ENCODE results near the gene SMC1A. TPM values are rescaled to one million over a fixed set of nuclear protein-coding genes. Genes with fewer than 3 reads are reported as not detected.

Gene SMC1A
- polyA plus RNA-seq, 1 donor (not counting 4 experiments of a cell fraction or from before 2014, with no cell fraction given): 24.2 TPM

DNA sequence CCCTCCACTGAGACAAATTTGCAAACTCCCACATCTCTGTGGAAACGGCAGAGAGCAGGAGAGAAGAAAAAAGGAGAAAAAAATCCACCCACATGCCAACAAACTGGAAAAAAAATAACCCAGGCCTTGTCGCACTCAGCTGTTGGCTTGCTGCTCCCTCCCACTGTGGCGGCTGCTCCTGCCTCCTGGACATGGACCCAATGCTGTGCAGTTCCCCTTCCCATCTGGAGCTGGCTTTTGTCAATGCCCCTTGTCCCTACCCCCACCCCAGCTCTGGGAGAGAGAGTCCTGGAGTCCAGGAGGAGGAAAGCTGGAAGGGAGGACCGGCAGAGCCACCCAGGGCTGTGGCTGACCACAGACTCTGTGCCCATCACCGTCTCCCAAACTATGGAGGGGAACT lies 90.2 kb downstream of the SMC1A start:
- H3K9me3 ChIP-seq (ENCODE audit: control insufficient read depth, low read depth, low read length): no peaks in the 10 kb centered on the region
- TF ChIP-seq, protein P1, sequence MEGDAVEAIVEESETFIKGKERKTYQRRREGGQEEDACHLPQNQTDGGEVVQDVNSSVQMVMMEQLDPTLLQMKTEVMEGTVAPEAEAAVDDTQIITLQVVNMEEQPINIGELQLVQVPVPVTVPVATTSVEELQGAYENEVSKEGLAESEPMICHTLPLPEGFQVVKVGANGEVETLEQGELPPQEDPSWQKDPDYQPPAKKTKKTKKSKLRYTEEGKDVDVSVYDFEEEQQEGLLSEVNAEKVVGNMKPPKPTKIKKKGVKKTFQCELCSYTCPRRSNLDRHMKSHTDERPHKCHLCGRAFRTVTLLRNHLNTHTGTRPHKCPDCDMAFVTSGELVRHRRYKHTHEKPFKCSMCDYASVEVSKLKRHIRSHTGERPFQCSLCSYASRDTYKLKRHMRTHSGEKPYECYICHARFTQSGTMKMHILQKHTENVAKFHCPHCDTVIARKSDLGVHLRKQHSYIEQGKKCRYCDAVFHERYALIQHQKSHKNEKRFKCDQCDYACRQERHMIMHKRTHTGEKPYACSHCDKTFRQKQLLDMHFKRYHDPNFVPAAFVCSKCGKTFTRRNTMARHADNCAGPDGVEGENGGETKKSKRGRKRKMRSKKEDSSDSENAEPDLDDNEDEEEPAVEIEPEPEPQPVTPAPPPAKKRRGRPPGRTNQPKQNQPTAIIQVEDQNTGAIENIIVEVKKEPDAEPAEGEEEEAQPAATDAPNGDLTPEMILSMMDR (optimal IDR thresholded peaks at IDR 0.05 in 1 of 3, IDR thresholded peaks at IDR 0.05 in 1 of 3, conservative IDR thresholded peaks at IDR 0.05 in 1 of 3; ENCODE audit: extremely low read depth in 1 of 3, insufficient read depth in 2 of 3, low read length in 3 of 3): no peak
- TF ChIP-seq EZH2 (IDR thresholded peaks at IDR 0.05; ENCODE audit: low read length): no peak
- H3K9ac ChIP-seq (ENCODE audit: control insufficient read depth, extremely low read depth, insufficient read depth, low read length): no peak overlapping the region
- no peak for DNase-seq (ENCODE audit: low read depth, low spot score)
- dilution Hi-C loops (cut with MboI; ENCODE audit: extremely low pct_ligation_motif_present, low sequenced_read_pairs): no loop called here
- H3K4me1 ChIP-seq (ENCODE audit: control insufficient read depth, extremely low read depth, insufficient read depth, low read length): no peaks in the 10 kb centered on the region
- no peak for FAIRE-seq
- no peak overlapping the region for H2AFZ ChIP-seq (ENCODE audit: control insufficient read depth, low read length)
- H3K27ac ChIP-seq (ENCODE audit: control insufficient read depth, insufficient read depth, low read length): no peak overlapping the region
- H3K36me3 ChIP-seq (ENCODE audit: control insufficient read depth in 2 of 2, extremely low read depth in 1 of 2, insufficient read depth in 2 of 2, low read length in 2 of 2): no peaks in the 10 kb centered on the region
- no peaks in the 10 kb centered on the region for H3K9me1 ChIP-seq (ENCODE audit: control insufficient read depth, extremely low read depth, insufficient read depth, low read length)
- no peaks in the 10 kb centered on the region for H4K20me1 ChIP-seq (ENCODE audit: control insufficient read depth, extremely low read depth, insufficient read depth, low read length)
- H3K4me2 ChIP-seq (ENCODE audit: control insufficient read depth, extremely low read depth, insufficient read depth, low read depth, low read length): no peak overlapping the region
- H3K4me3 ChIP-seq (ENCODE audit: control insufficient read depth in 2 of 3, extremely low read depth in 1 of 3, insufficient read depth in 2 of 3, low read depth in 1 of 3, low read length in 3 of 3): no peak overlapping the region
- H3K27me3 ChIP-seq (ENCODE audit: control insufficient read depth, extremely low read depth, insufficient read depth, low read length): peaks cover 21% of the 10 kb centered on the region
- H3K79me2 ChIP-seq (ENCODE audit: control insufficient read depth, insufficient read depth, low read length): no peaks in the 10 kb centered on the region

DNA sequence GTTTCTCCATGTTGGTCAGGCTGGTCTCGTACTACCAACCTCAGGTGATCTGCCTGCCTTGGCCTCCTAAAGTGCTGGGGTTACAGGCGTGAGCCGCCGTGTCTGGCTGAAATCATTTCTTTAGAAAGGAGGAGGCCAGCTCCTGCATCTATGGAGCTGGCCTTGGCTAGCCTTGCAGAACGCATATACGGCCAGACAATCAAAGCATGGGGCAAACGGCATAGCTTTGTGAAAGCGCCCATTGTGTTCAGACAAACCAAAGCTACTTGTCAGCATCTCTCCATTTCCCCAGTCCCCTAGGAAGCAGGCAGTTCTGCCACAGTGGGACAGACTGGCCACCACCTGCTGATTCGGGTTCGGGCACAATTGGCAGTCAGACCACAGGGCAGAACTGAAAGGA lies 92.1 kb downstream of the SMC1A start:
- H2AFZ ChIP-seq (ENCODE audit: control insufficient read depth, low read length): no peak overlapping the region
- no peaks in the 10 kb centered on the region for H3K9me1 ChIP-seq (ENCODE audit: control insufficient read depth, extremely low read depth, insufficient read depth, low read length)
- no peak for TF ChIP-seq EZH2 (IDR thresholded peaks at IDR 0.05; ENCODE audit: low read length)
- TF ChIP-seq, protein P1 (optimal IDR thresholded peaks at IDR 0.05 in 1 of 3, IDR thresholded peaks at IDR 0.05 in 1 of 3, conservative IDR thresholded peaks at IDR 0.05 in 1 of 3; ENCODE audit: extremely low read depth in 1 of 3, insufficient read depth in 2 of 3, low read length in 3 of 3): no peak
- H3K9me3 ChIP-seq (ENCODE audit: control insufficient read depth, low read depth, low read length): no peaks in the 10 kb centered on the region
- H3K36me3 ChIP-seq (ENCODE audit: control insufficient read depth in 2 of 2, extremely low read depth in 1 of 2, insufficient read depth in 2 of 2, low read length in 2 of 2): no peaks in the 10 kb centered on the region
- H3K4me3 ChIP-seq (ENCODE audit: control insufficient read depth in 2 of 3, extremely low read depth in 1 of 3, insufficient read depth in 2 of 3, low read depth in 1 of 3, low read length in 3 of 3): no peak overlapping the region
- peaks cover 35% of the 10 kb centered on the region for H3K27me3 ChIP-seq (ENCODE audit: control insufficient read depth, extremely low read depth, insufficient read depth, low read length)
- DNase-seq (ENCODE audit: low read depth, low spot score): no peak
- H4K20me1 ChIP-seq (ENCODE audit: control insufficient read depth, extremely low read depth, insufficient read depth, low read length): no peaks in the 10 kb centered on the region
- FAIRE-seq: no peak
- no peak overlapping the region for H3K9ac ChIP-seq (ENCODE audit: control insufficient read depth, extremely low read depth, insufficient read depth, low read length)
- no peaks in the 10 kb centered on the region for H3K4me1 ChIP-seq (ENCODE audit: control insufficient read depth, extremely low read depth, insufficient read depth, low read length)
- dilution Hi-C loops (cut with MboI; ENCODE audit: extremely low pct_ligation_motif_present, low sequenced_read_pairs): no loop called here
- no peak overlapping the region for H3K27ac ChIP-seq (ENCODE audit: control insufficient read depth, insufficient read depth, low read length)
- H3K79me2 ChIP-seq (ENCODE audit: control insufficient read depth, insufficient read depth, low read length): no peaks in the 10 kb centered on the region
- no peak overlapping the region for H3K4me2 ChIP-seq (ENCODE audit: control insufficient read depth, extremely low read depth, insufficient read depth, low read depth, low read length)

Data from keratinocyte (primary cell).